Embryonic facial prominence (tissue), 1 donor: ENCODE measurements around the gene OR6K3.

Experiments
- DNase-seq: peaks from one replicate; pipeline ENCODE4 v3.0.0-alpha.2; 2016; ENCODE audit errors: extremely low spot score

OR6K3 gene

GRCh38 chr1:158687037-158687436 is 33.5 kb downstream of the OR6K3 start:
- no peak for DNase-seq

GRCh38 chr1:158686111-158687009 is 34.2 kb downstream of the OR6K3 start, which contains the start of gene SPTA1:
TSS of gene SPTA1 (minus strand) at chr1:158686715. CDS start at chr1:158686517, 198 bp downstream.
- DNase-seq: no peak

GRCh38 chr1:158685085-158685484 is 35.4 kb downstream of the OR6K3 start:
- DNase-seq: no peak

GRCh38 chr1:158681606-158682005 is 38.9 kb downstream of the OR6K3 start:
- DNase-seq: no peak

- DNase-seq: no peak
These were observed 41.2 kb downstream of the OR6K3 start for GRCh38 chr1:158679289-158679688.

GRCh38 chr1:158675563-158676323 is 44.8 kb downstream of the OR6K3 start:
- no peak for DNase-seq

- DNase-seq: no peak
These were observed 46.2 kb downstream of the OR6K3 start for GRCh38 chr1:158674302-158674701.
